ENCODE data around the gene LONRF2.

The LONRF2 gene

DNA sequence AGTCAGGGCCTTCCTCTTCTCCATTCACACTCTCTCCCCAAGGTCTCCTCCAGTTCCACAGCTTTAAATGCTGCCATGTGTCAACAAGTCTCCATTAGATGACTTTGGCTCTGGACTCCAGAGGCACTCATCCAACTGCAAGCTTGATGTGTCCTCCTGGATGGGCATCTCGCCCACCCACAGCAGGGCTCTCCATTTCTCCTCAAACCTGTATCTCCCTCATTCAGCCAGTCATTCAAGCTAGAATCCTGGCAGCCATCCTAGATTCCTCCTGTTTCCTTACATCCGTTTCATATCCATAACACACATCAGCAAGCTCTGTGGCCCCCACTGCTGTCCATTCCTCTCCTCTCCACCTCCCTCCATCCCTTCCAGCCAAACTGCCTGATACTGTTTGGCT is 91.5 kb downstream of the LONRF2 start:
- DNase-seq: peak; percentile 17

DNA sequence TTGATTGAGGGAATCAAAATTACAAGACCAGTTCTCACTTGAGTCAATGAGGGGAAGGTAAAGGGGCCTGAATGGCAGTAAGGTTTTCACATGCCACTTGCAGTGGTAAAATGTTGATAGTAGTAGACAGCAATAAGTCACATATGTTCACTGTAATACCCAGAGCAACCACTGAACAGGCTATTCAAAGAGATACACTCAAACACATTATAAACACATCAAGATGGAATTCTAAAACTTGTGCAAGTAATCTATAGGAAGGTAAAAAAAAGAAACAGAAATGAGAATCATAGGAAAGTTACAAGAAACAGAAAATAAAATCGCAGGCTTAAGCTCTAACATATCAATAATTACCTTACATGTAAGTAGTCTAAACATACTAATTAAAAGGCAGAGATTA is 93.3 kb downstream of the LONRF2 start:
- no peak for DNase-seq

GRCh38 chr2:100228415-100228814 is 93.9 kb downstream of the LONRF2 start:
- no peak for DNase-seq

DNA sequence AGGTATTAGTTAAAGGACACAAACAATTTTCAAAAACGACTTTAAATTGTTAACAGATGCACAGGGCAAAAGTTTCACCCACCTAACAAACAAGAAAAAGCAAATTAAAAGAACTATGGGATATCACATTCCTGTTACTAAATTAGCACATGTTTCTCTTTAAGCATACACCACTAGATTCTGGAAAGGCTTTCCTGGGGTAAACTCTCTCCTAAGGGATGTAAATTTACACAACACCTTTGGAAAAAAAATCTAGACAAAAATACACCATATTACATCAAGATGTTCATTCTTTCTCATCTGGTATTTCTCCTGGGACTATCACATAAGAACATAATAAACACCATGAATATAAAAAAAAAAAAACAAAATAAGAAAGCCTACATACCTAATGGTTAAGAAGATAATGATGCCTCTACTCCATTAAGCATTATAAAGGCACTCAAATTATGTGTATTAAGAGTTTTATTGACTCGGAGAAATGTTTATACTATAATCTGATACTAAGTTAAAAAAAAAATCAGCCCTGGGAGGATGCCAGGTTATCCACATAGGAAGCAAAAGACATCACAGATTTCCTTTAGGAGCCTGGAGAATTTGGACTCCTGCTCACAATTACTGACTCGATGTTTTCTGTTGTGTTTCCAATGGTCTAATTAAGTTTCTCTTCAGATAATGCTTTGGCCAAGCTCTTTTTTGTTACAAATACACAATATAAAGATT is 97.2 kb downstream of the LONRF2 start:
- no peak for DNase-seq

DNA sequence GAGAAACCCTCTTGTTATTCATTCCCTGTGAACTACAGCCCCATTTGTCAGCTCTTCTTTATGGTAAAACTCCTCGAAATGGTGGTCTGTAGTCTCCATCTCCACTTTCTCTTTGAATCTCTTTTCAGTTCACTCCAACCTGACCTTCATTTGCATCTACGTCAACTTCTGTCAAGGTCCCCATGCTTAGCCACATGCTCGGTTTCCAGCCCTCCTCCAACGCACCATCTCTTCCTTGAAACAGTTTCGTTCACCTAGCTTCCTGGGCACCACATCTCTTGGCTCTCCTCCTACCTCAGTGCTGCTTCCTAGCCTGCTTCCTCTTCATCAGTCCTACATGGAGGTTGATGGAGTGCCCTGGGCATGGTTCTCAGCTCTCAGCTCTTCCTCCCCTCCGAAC is 98.8 kb downstream of the LONRF2 start:
- DNase-seq: no peak

Data from EL (cell line).